Progenitor cell of endocrine pancreas (in vitro differentiated cells): ENCODE data around the gene MAN2A2. TPM values are rescaled to one million over a fixed set of nuclear protein-coding genes. Genes with fewer than 3 reads are reported as not detected.
"Not testable (repeated sequence)": the region's sequence is repeated elsewhere in the genome, so short reads cannot be mapped to it uniquely, and the experiment has no call there.

ENCODE experiments used
- DNase-seq: peaks from one replicate; pipeline ENCODE4 v3.0.0; 2021; ENCODE audit warnings: low spot score; ENCODE audit not compliant: unreplicated experiment
- H3K27ac Mint-ChIP-seq: 2 replicates; pipeline ENCODE4 v1.8.0; 2021; ENCODE audit warnings: mild to moderate bottlenecking, moderate library complexity, mixed read lengths
- H3K27me3 Mint-ChIP-seq: 2 replicates; pipeline ENCODE4 v1.8.0; 2021; ENCODE audit warnings: mixed read lengths
- H3K36me3 Mint-ChIP-seq: 2 replicates; pipeline ENCODE4 v1.8.0; 2022; ENCODE audit warnings: mixed read lengths; ENCODE audit not compliant: insufficient read depth
- H3K4me1 Mint-ChIP-seq: 2 replicates; pipeline ENCODE4 v1.8.0; 2021; ENCODE audit warnings: low read depth, mixed read lengths
- H3K4me3 Mint-ChIP-seq: 2 replicates; pipeline ENCODE4 v1.8.0; 2021; ENCODE audit warnings: low read depth, mild to moderate bottlenecking, moderate library complexity, mixed read lengths
- H3K9me3 Mint-ChIP-seq: 2 replicates; pipeline ENCODE4 v1.8.0; 2021; ENCODE audit warnings: low read depth, mixed read lengths
- total RNA-seq: library from RNA; stranded (reverse); gene quantifications from 2 replicates; pipeline ENCODE4 v1.2.1, GENCODE V29; 2021
- TF ChIP-seq, protein P1 (sequence below): fragments of 200-600 bp; sonication (generic); IDR thresholded peaks from one replicate; pipeline ENCODE4 v1.5.0; 2021; ENCODE audit warnings: antibody characterized with exemption, mild to moderate bottlenecking; ENCODE audit not compliant: unreplicated experiment

Gene MAN2A2
- total RNA-seq, 1 donor from 2014 or later = 117 TPM

DNA sequence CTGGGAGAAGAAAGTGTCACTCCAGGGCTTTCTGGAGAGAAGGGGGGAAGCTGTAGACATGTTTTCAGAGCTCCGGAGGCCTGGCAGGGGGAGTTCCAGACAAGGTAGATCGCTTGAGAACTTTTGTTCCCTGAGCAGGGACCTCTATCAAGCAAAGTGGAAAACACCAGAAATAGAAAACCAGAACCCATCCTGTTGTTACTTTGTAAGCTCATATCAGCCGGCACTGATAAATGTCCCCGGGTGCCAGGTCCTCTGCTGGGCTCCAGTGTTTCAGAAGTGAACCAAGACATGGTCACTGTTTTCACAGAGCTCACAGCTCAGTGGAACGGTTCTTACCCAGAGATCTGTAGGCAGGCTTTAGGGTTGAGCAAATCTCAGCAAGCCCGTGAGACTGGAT is 15.7 kb downstream of the MAN2A2 start:
- Mint-ChIP-seq H3K9me3 (no peaks in the 10 kb centered on the region), H3K36me3 (peaks cover 22% of the 10 kb centered on the region), H3K4me1 (no peaks in the 10 kb centered on the region), H3K4me3 (no peak overlapping the region), H3K27ac (no peak overlapping the region), H3K27me3 (no peaks in the 10 kb centered on the region)
- TF ChIP-seq, protein P1, sequence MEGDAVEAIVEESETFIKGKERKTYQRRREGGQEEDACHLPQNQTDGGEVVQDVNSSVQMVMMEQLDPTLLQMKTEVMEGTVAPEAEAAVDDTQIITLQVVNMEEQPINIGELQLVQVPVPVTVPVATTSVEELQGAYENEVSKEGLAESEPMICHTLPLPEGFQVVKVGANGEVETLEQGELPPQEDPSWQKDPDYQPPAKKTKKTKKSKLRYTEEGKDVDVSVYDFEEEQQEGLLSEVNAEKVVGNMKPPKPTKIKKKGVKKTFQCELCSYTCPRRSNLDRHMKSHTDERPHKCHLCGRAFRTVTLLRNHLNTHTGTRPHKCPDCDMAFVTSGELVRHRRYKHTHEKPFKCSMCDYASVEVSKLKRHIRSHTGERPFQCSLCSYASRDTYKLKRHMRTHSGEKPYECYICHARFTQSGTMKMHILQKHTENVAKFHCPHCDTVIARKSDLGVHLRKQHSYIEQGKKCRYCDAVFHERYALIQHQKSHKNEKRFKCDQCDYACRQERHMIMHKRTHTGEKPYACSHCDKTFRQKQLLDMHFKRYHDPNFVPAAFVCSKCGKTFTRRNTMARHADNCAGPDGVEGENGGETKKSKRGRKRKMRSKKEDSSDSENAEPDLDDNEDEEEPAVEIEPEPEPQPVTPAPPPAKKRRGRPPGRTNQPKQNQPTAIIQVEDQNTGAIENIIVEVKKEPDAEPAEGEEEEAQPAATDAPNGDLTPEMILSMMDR = no peak
- DNase-seq = no peak

DNA sequence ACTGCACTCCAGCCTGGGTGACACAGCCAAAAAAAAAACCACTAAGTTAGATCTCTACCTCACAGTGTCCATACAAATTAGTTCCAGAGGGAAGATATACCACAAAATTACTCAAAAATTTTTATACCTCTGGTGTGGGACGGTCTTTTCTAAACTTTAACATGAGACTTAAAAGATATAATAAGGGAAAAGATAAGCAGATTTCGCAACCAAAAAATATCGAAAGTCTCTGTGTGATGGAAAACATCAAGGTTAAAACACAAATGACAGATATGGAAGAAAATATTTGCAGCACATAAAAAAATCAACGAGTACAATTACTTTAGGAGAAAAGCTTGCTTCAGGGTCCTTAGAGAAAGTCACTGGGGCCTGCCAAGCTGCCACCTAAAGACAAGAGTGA is 18.8 kb downstream of the MAN2A2 start:
- H3K27ac Mint-ChIP-seq = no peak overlapping the region
- TF ChIP-seq, protein P1 = no peak
- H3K27me3 Mint-ChIP-seq = no peaks in the 10 kb centered on the region
- H3K9me3 Mint-ChIP-seq = no peaks in the 10 kb centered on the region
- DNase-seq = no peak
- H3K4me1 Mint-ChIP-seq = no peaks in the 10 kb centered on the region
- H3K4me3 Mint-ChIP-seq = no peak overlapping the region
- H3K36me3 Mint-ChIP-seq = peaks cover 13% of the 10 kb centered on the region

GRCh38 chr15:90922712-90923322 is 19.7 kb downstream of the MAN2A2 start:
- not testable (repeated sequence) for H3K27me3 Mint-ChIP-seq, H3K27ac Mint-ChIP-seq, H3K36me3 Mint-ChIP-seq, H3K4me3 Mint-ChIP-seq, H3K9me3 Mint-ChIP-seq, DNase-seq, H3K4me1 Mint-ChIP-seq

DNA sequence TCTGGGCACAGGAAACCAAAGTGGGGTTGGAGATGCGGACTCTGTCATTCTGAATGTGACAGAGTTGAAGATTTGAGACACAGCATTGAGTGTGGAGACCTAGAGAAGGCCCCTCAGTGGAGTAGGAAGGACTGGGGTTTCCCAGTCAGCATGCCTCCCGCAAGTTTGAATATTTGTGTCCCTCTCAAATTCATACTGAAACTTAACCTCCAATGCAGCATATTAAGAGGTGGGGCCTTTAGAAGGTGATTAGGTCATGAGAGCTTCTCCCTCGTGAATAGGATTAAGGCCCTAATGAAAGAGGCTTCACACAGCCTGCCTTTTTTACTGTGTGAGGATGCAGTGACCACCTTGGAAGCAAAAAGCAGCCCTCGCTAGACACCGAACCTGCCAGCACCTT is 21.3 kb downstream of the MAN2A2 start:
- H3K9me3 Mint-ChIP-seq = no peaks in the 10 kb centered on the region
- TF ChIP-seq, protein P1 = no peak
- no peak overlapping the region for H3K4me3 Mint-ChIP-seq
- DNase-seq = no peak
- no peaks in the 10 kb centered on the region for H3K4me1 Mint-ChIP-seq
- H3K36me3 Mint-ChIP-seq = peaks cover 6% of the 10 kb centered on the region
- H3K27ac Mint-ChIP-seq = no peak overlapping the region
- H3K27me3 Mint-ChIP-seq = no peaks in the 10 kb centered on the region

DNA sequence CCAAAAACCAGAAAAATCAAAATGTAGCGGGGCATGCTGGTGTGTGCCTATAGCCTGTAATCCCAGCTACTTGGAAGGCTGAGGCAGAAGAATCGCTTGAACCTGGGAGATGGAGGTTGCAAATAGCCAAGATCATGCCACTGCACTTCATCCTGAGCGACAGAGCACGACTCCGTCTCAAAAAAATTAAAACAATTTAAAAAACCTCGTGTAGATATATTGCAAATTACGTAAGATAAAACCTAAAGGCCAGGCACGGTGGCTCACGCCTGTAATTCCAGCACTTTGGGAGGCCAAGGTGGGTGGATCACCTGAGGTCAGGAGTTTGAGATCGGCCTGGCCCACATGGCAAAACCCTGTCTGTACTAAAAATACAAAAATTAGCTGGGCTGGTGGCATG is 23.7 kb downstream of the MAN2A2 start:
- not testable (repeated sequence) for H3K27me3 Mint-ChIP-seq, H3K4me3 Mint-ChIP-seq, DNase-seq, H3K36me3 Mint-ChIP-seq, H3K27ac Mint-ChIP-seq, H3K4me1 Mint-ChIP-seq, H3K9me3 Mint-ChIP-seq

- not testable (repeated sequence) for H3K27ac Mint-ChIP-seq, H3K4me3 Mint-ChIP-seq, H3K4me1 Mint-ChIP-seq, H3K36me3 Mint-ChIP-seq, H3K27me3 Mint-ChIP-seq, H3K9me3 Mint-ChIP-seq, DNase-seq
Measured at GRCh38 chr15:90928106-90928505, 25.0 kb downstream of the MAN2A2 start.

DNA sequence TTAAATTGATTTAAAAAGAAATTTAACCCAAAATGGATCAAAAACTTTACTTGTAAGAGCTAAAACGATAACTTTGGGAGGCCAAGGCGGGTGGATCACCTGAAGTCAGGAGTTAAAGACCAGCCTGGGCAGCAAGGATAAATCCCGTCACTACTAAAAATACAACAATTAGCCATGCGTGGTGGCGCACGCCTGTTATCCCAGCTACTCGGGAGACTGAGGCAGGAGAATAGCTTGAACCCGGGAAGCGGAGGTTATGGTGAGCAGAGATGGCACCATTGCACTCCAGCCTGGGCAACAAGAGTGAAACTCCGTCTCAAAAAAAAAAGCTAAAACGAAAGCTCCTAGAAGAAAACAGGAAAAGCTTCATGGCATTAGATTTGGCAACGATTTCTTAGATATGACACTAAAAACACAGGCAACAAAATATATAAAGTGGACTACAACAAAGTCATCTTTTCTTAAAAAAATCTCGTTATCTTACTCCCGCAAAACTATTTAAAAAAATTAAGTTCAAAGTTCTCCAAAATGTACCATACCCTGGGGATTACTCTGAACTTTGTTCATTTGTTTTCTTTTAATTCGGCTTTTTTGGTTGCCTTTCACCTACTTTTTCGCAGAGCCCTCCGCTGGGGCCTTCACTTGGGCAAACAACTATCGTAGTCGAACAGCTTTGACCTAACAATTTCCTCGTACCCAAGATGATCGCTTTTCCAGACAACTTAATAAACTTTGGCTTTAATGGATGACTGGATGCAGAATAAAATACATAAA is 26.3 kb downstream of the MAN2A2 start:
- Mint-ChIP-seq H3K27ac (no peak overlapping the region), H3K36me3 (no peaks in the 10 kb centered on the region), H3K4me3 (no peak overlapping the region), H3K4me1 (peaks cover 6% of the 10 kb centered on the region), H3K27me3 (no peaks in the 10 kb centered on the region), H3K9me3 (no peaks in the 10 kb centered on the region)
- TF ChIP-seq, protein P1 = no peak
- no peak for DNase-seq
